ENCODE results near the gene ANKS1A. TPM values are rescaled to one million over a fixed set of nuclear protein-coding genes. Genes with fewer than 3 reads are reported as not detected.
A peak's percentile ranks its signal among the peaks of the same experiment; 100 is the strongest.

The ANKS1A gene
- total and polyA plus RNA-seq, 2 experiments from 2014 or later, result 12.1 to 31.9 TPM

- no peaks in the 10 kb centered on the region for H3F3A ChIP-seq (replicated peaks; ENCODE audit: low read depth)
- Mint-ChIP-seq H3K9me3 (no peaks in the 10 kb centered on the region), H3K27ac (peak overlapping the region; percentile 30; the same call in 1 of the 2 replicates), H3K27me3 (ENCODE audit: insufficient read depth, low read depth, poor library complexity) (peaks cover 14% of the 10 kb centered on the region), H3K4me3 (no peak overlapping the region), H3K4me1 (peaks cover 38% of the 10 kb centered on the region), H3K36me3 (ENCODE audit: low read depth) (peaks cover 9% of the 10 kb centered on the region; the same call in 2 of the 3 replicates)
- no peaks in the 10 kb centered on the region for H3K36me3 ChIP-seq (ENCODE audit: insufficient read depth)
- H3K4me2 ChIP-seq, result no peak overlapping the region
- H3K4me1 ChIP-seq (ENCODE audit: insufficient read depth), result peaks cover 20% of the 10 kb centered on the region
- H3K27me3 ChIP-seq (ENCODE audit: insufficient read depth), result no peaks in the 10 kb centered on the region
- H3K27ac ChIP-seq (ENCODE audit: low read depth), result no peak overlapping the region
- TF ChIP-seq ZNF114 (CRISPR knock-in tag; IDR thresholded peaks at IDR 0.05), result no peak
- no peak for TF ChIP-seq ZNF462 (CRISPR knock-in tag; IDR thresholded peaks at IDR 0.05)
- TF ChIP-seq STAT1 (IDR thresholded peaks at IDR 0.05; ENCODE audit: unreplicated experiment), result no peak
- no peak for TF ChIP-seq POLR2AphosphoS5 (IDR thresholded peaks at IDR 0.05; ENCODE audit: low read depth)
- TF ChIP-seq JUNB (IDR thresholded peaks at IDR 0.05; ENCODE audit: unreplicated experiment), result no peak
- no peak for TF ChIP-seq CTCF (conservative IDR thresholded peaks at IDR 0.05; ENCODE audit: low read depth in 2 of 2)
- no peak for TF ChIP-seq NANOG (IDR thresholded peaks at IDR 0.05; ENCODE audit: borderline replicate concordance)
- no peak for TF ChIP-seq ZNF331 (CRISPR knock-in tag; IDR thresholded peaks at IDR 0.05; ENCODE audit: low read depth)
- TF ChIP-seq EZH2 (IDR thresholded peaks at IDR 0.05; ENCODE audit: low read depth, unreplicated experiment), result no peak
- ATAC-seq (no peak), DNase-seq (ENCODE audit: low spot score) (no peak)
- no peaks in the 10 kb centered on the region for H3K79me2 ChIP-seq (replicated peaks; ENCODE audit: insufficient read depth)
- H3K4me3 ChIP-seq, result no peak overlapping the region
- no peaks in the 10 kb centered on the region for H3K9me2 ChIP-seq (ENCODE audit: insufficient read depth)
- no peak overlapping the region for H2AFZ ChIP-seq
- no peaks in the 10 kb centered on the region for H4K20me1 ChIP-seq (replicated peaks; ENCODE audit: insufficient read depth)
Observed at GRCh38 chr6:35073766-35074471, 184.9 kb downstream of the ANKS1A start.

Data from GM23338 (cell line).